ENCODE measurements around the gene NCEH1.

GRCh38 chr3:172591125-172591605 lies 119.7 kb downstream of the NCEH1 start:
- no peak for TF ChIP-seq GATA2 (IDR thresholded peaks at IDR 0.05; ENCODE audit: low read depth, low read length)
- TF ChIP-seq GATA3 (IDR thresholded peaks at IDR 0.05; ENCODE audit: low read depth, low read length): no peak

All from SH-SY5Y (cell line).